ENCODE measurements around the gene TLR6. TPM values are rescaled to one million over a fixed set of nuclear protein-coding genes. Genes with fewer than 3 reads are reported as not detected.

The TLR6 gene
- total RNA-seq, 1 experiment from 2014 or later: 4.8 TPM

- no peak overlapping the region for H3K9ac ChIP-seq (ENCODE audit: low read length)
- H2AFZ ChIP-seq (ENCODE audit: low read depth, low read length, poor library complexity, severe bottlenecking): no peak overlapping the region
- no peaks in the 10 kb centered on the region for H3K9me3 ChIP-seq (ENCODE audit: control insufficient read depth in 1 of 2, insufficient read depth in 1 of 2, low read depth in 1 of 2, low read length in 2 of 2)
- BruUV-seq (replicated peaks): no TSS peak
- H3K27me3 ChIP-seq (ENCODE audit: insufficient read depth, low read length): no peaks in the 10 kb centered on the region
- H3K27ac ChIP-seq (ENCODE audit: low read depth, low read length): no peak overlapping the region
- peaks cover 0 to 15% of the 10 kb centered on the region in 2 experiments; a peak in 3 of 4 replicates for H3K4me1 ChIP-seq (ENCODE audit: control insufficient read depth in 1 of 2, insufficient read depth in 2 of 2, low read length in 2 of 2)
- ChIA-PET POLR2A (no interaction called here), CTCF (interaction anchor here (1.8 kb wide), 1 partner anchor 12 kb away, joined by 5 read pairs; no protein-coding TSS in a partner anchor), RAD21 (ENCODE audit: low non-redundant PET in 1 of 2, low total read pairs in 2 of 2, uncharacterized antibody in 2 of 2, unreplicated experiment in 2 of 2) (no interaction called here)
- no peak for DNase-seq (ENCODE audit: low read depth, low spot score)
- TF ChIP-seq TCF7L2 (IDR thresholded peaks at IDR 0.05; ENCODE audit: borderline replicate concordance, extremely low read depth, insufficient read depth, insufficient read length): no peak
- TF ChIP-seq RAD21 (IDR thresholded peaks at IDR 0.05; ENCODE audit: low read depth): no peak
- no peak for TF ChIP-seq YY1 (IDR thresholded peaks at IDR 0.05; ENCODE audit: extremely low read depth, insufficient replicate concordance, low read depth, low read length)
- TF ChIP-seq, protein P1, sequence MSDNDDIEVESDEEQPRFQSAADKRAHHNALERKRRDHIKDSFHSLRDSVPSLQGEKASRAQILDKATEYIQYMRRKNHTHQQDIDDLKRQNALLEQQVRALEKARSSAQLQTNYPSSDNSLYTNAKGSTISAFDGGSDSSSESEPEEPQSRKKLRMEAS (IDR thresholded peaks at IDR 0.05): no peak
- no peak for TF ChIP-seq EZH2phosphoT487 (IDR thresholded peaks at IDR 0.05; ENCODE audit: borderline replicate concordance)
- TF ChIP-seq FOSL1 (IDR thresholded peaks at IDR 0.05; ENCODE audit: low read depth): no peak
- no peak for ATAC-seq
- 0 out of 4 replicates have a peak, but pooled peaks cover 0 to 2% of the 10 kb centered on the region in 2 experiments for H3K36me3 ChIP-seq (ENCODE audit: control insufficient read depth in 1 of 2, insufficient read depth in 2 of 2, low read length in 2 of 2)
- no peak overlapping the region for H3K4me3 ChIP-seq (replicated peaks in 1 of 2; ENCODE audit: low read depth in 1 of 2, low read length in 2 of 2)
- intact Hi-C loops (cut with micrococcal nuclease): no loop called here
- H3K4me2 ChIP-seq (ENCODE audit: low read length): no peak overlapping the region
- H4K20me1 ChIP-seq (ENCODE audit: insufficient read depth): no peaks in the 10 kb centered on the region
- peaks cover 22% of the 10 kb centered on the region; the same call in 1 of the 2 replicates for H3K79me2 ChIP-seq (ENCODE audit: insufficient read depth, low read length)
- H3K9me2 ChIP-seq (ENCODE audit: insufficient read depth): no peaks in the 10 kb centered on the region
Measured at GRCh38 chr4:38872620-38873019, 16.0 kb upstream of the TLR6 start.

- BruUV-seq (replicated peaks): no TSS peak
- no peak overlapping the region for H3K9ac ChIP-seq (ENCODE audit: low read length)
- no peak overlapping the region for H3K27ac ChIP-seq (ENCODE audit: low read depth, low read length)
- peaks cover 5 to 22% of the 10 kb centered on the region in 2 experiments; a peak in 3 of 4 replicates for H3K4me1 ChIP-seq (ENCODE audit: control insufficient read depth in 1 of 2, insufficient read depth in 2 of 2, low read length in 2 of 2)
- POLR2A ChIA-PET: no interaction called here
- H3K36me3 ChIP-seq (ENCODE audit: control insufficient read depth in 1 of 2, insufficient read depth in 2 of 2, low read length in 2 of 2): 0 out of 4 replicates have a peak, but pooled peaks cover 0 to 2% of the 10 kb centered on the region in 2 experiments
- H4K20me1 ChIP-seq (ENCODE audit: insufficient read depth): no peaks in the 10 kb centered on the region
- no peak overlapping the region for H3K4me3 ChIP-seq (replicated peaks in 1 of 2; ENCODE audit: low read depth in 1 of 2, low read length in 2 of 2)
- H3K4me2 ChIP-seq (ENCODE audit: low read length): no peak overlapping the region
- intact Hi-C loops (cut with micrococcal nuclease): no loop called here
- RAD21 ChIA-PET (ENCODE audit: low non-redundant PET in 1 of 2, low total read pairs in 2 of 2, uncharacterized antibody in 2 of 2, unreplicated experiment in 2 of 2): no interaction called here
- peaks cover 22% of the 10 kb centered on the region; the same call in 1 of the 2 replicates for H3K79me2 ChIP-seq (ENCODE audit: insufficient read depth, low read length)
- CTCF ChIA-PET: interaction anchor here (0.8 to 3.3 kb wide), 2 partner anchors 11 to 112 kb away, joined by 3 to 17 read pairs; no protein-coding TSS in a partner anchor
- no peaks in the 10 kb centered on the region for H3K9me2 ChIP-seq (ENCODE audit: insufficient read depth)
- no peak for DNase-seq (ENCODE audit: low read depth, low spot score)
- ATAC-seq: no peak
- no peaks in the 10 kb centered on the region for H3K9me3 ChIP-seq (ENCODE audit: control insufficient read depth in 1 of 2, insufficient read depth in 1 of 2, low read depth in 1 of 2, low read length in 2 of 2)
- H2AFZ ChIP-seq (ENCODE audit: low read depth, low read length, poor library complexity, severe bottlenecking): no peak overlapping the region
- H3K27me3 ChIP-seq (ENCODE audit: insufficient read depth, low read length): no peaks in the 10 kb centered on the region
- TF ChIP-seq SRF (IDR thresholded peaks at IDR 0.05; ENCODE audit: low read depth): no peak
- no peak for TF ChIP-seq JUND (IDR thresholded peaks at IDR 0.05)
- TF ChIP-seq ZFX (IDR thresholded peaks at IDR 0.05): no peak
- TF ChIP-seq CEBPB (IDR thresholded peaks at IDR 0.05; ENCODE audit: low read depth): no peak
- TF ChIP-seq SP1 (IDR thresholded peaks at IDR 0.05; ENCODE audit: low read depth): no peak
- TF ChIP-seq ELF1 (IDR thresholded peaks at IDR 0.05; ENCODE audit: borderline replicate concordance, low read depth): no peak
- TF ChIP-seq EGR1 (IDR thresholded peaks at IDR 0.05; ENCODE audit: low read depth): no peak
- TF ChIP-seq POLR2A (IDR thresholded peaks at IDR 0.05; ENCODE audit: borderline replicate concordance, extremely low read depth, insufficient read depth, insufficient read length): no peak
- no peak for TF ChIP-seq REST (IDR thresholded peaks at IDR 0.05; ENCODE audit: low read depth)
- TF ChIP-seq SIN3A (IDR thresholded peaks at IDR 0.05; ENCODE audit: low read depth): no peak
- TF ChIP-seq, protein P1 (IDR thresholded peaks at IDR 0.05): no peak
- TF ChIP-seq YY1 (IDR thresholded peaks at IDR 0.05; ENCODE audit: extremely low read depth, insufficient replicate concordance, low read depth, low read length): no peak
- TF ChIP-seq FOSL1 (IDR thresholded peaks at IDR 0.05; ENCODE audit: low read depth): no peak
Measured at GRCh38 chr4:38871593-38871992, 15.0 kb upstream of the TLR6 start.
